HG02759 (cell line): ENCODE data around the gene IL2RA.
"Not testable (repeated sequence)": the region's sequence is repeated elsewhere in the genome, so short reads cannot be mapped to it uniquely, and the experiment has no call there.

ENCODE experiments used
- ATAC-seq: cut with Tn5 transposase; IDR thresholded peaks from one replicate; pipeline ENCODE4 v1.9.1; 2021; ENCODE audit warnings: mild to moderate bottlenecking, moderate library complexity; ENCODE audit not compliant: unreplicated experiment

The IL2RA gene

DNA sequence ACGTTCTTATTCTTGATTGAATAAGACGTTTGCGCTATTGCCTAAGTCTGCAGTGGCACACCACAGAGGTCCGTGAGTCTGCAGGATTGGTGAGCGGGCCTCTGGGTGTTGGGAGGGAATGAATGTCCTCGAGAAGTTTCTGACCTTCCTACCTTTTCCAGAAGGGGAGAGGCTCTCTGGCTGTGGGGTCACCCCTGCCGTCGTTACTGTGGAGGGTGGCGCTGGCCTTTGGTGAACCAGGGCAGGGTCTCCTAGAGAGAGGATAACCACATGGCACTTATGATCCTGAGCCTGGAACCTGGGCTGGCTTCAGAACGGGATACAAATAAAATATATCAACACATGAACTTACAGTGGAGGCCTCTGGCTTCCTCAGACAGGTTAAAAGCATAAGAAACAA lies 98.6 kb downstream of the IL2RA start:
- no peak for ATAC-seq

DNA sequence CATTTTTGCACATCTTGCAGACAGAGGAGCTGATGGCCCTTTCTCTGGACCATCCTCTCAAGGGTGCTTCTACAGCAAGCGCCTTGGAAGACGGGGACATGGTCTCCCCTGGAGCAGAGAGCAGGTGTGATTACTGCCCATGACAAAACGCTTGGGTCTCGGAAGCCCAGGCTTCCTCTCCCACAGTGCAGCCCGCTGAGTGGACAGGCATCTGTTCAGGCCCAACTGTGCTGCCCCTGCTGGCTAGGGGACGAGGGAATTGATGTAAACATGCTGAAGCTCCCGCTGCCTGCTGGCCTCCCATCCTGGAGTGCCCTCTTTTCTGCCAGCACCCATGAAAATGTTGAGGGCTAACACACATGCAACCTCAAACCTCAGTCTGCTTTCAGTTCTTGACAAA lies 99.1 kb downstream of the IL2RA start:
- no peak for ATAC-seq

DNA sequence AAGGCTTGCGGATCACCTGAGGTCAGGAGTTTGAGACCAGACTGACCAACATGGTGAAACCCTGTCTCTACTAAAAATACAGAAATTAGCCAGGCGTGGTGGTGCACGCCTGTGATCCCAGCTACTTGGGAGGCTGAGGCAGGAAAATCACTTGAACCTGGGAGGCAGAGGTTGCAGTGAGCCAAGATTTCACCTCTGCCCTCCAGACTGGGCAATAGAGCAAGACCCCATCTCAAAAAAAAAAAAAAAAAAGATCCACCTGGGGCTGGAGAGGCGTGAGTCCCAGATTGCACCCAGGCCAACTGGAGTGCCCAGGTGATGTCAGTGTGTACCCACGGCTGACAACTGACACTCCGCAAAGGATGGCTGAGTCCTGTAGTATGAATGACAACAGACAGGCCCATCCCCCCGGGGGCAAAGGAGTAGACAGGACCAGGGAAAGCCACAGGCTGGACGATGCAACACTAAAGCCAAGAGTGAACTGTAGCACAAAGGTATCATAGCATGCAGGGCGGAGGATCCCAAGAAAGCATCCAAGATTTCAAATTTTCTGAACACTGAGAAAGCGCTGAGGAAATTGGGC lies 99.7 kb downstream of the IL2RA start:
- not testable (repeated sequence) for ATAC-seq

DNA sequence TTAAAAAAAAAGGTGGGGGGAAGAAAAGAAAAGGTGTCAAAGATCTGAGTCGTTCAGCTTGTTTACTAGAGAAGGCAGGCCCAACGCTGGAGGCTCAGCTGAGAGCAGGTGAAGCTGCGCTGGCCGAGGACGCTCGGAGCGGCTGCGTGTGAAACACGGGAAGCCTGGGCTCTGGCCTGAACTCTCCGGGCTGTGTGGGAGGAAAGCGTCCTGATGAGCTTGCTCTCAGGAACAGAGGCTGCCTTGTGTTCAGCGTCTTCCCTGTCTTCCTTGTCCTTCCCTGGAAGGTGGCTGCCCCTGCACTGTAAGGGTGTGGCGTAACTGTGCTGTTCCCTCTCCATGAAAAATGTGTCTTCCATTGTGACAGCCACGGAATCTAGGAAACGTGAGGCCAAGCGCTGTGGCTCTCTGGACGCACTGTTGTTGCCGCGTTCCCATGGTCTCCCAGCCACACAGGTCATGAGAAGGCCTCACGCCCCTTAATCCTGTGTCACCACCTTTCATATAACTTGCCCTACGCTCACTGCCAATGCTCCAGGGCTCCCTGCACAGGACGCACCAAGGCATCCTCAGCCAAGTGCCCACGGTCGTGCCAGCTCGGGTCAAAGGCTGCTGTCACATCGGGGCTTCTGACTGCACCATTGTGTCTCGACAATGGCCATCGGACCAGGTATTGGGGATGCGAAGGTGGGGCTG lies 100.6 kb downstream of the IL2RA start:
- no peak for ATAC-seq

DNA sequence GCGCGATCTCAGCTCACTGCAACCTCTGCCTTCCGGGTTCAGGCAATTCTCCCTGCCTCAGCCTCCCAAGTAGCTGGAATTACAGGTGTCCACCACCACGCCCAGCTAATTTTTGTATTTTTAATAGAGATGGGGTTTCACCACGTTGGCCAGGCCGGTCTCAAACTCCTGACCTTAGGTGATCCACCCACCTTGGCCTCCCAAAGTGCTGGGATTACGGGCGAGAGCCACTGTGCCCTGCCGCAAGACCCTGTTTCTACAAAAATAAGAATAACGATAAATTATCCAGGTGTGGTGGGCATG lies 101.2 kb downstream of the IL2RA start:
- ATAC-seq, result not testable (repeated sequence)
